Measurements from ENCODE around the gene SUPT3H. TPM values are rescaled to one million over a fixed set of nuclear protein-coding genes. Genes with fewer than 3 reads are reported as not detected.

Gene SUPT3H
- polyA plus RNA-seq, 1 donor (not counting 4 experiments of a cell fraction or from before 2014, with no cell fraction given), result 7.6 TPM

DNA sequence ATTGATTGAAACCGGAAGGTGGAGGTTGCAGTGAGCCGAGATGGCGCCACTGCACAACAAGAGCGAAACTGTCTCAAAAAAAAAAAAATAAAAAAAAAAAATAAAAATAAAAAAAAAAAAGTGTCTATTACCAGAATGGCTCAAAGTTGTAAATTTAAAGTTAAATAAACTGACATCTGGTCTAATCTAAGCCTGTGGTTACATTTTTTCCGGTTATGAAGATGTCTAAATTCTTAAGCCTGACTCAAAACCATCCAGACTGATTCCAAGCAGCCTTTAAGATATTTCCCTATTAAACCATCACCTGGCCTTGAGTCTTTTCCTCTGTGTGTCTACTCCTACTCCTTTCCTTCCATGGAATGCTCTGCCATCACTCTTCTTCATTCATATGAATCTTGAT lies 421.3 kb downstream of the SUPT3H start:
- dilution Hi-C loops (cut with MboI; ENCODE audit: extremely low pct_ligation_motif_present, low sequenced_read_pairs), result no loop called here

DNA sequence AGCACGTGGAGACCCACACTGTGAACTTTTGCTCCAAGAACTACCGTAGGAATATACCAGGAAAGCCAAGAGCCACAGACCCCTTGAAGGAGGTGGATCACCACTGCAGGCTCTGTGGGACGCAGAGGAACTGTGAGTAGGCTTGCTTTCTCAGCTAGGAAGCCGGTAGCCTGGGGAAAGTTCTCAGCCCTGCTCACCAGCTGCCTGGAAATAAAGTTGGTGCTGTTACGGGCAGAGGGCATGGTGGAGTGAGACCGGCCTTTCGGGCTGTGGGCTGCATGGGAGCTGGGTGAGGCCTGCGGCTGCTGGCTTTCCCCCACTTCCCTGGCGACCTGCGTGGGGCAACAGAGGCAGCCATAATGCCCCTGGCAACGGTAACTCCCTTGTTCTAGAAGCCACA lies 422.6 kb downstream of the SUPT3H start:
- DNase-seq (ENCODE audit: low read depth, low spot score), result no peak
- no peak for FAIRE-seq
- TF ChIP-seq EZH2 (IDR thresholded peaks at IDR 0.05; ENCODE audit: low read length), result no peak
- TF ChIP-seq, protein P1, sequence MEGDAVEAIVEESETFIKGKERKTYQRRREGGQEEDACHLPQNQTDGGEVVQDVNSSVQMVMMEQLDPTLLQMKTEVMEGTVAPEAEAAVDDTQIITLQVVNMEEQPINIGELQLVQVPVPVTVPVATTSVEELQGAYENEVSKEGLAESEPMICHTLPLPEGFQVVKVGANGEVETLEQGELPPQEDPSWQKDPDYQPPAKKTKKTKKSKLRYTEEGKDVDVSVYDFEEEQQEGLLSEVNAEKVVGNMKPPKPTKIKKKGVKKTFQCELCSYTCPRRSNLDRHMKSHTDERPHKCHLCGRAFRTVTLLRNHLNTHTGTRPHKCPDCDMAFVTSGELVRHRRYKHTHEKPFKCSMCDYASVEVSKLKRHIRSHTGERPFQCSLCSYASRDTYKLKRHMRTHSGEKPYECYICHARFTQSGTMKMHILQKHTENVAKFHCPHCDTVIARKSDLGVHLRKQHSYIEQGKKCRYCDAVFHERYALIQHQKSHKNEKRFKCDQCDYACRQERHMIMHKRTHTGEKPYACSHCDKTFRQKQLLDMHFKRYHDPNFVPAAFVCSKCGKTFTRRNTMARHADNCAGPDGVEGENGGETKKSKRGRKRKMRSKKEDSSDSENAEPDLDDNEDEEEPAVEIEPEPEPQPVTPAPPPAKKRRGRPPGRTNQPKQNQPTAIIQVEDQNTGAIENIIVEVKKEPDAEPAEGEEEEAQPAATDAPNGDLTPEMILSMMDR (optimal IDR thresholded peaks at IDR 0.05 in 1 of 3, IDR thresholded peaks at IDR 0.05 in 1 of 3, conservative IDR thresholded peaks at IDR 0.05 in 1 of 3; ENCODE audit: extremely low read depth in 1 of 3, insufficient read depth in 2 of 3, low read length in 3 of 3), result no peak
- Histone ChIP-seq H3K4me3 (ENCODE audit: control insufficient read depth in 2 of 3, extremely low read depth in 1 of 3, insufficient read depth in 2 of 3, low read depth in 1 of 3, low read length in 3 of 3) (no peak overlapping the region), H3K79me2 (ENCODE audit: control insufficient read depth, insufficient read depth, low read length) (no peaks in the 10 kb centered on the region), H3K9me1 (ENCODE audit: control insufficient read depth, extremely low read depth, insufficient read depth, low read length) (no peaks in the 10 kb centered on the region), H4K20me1 (ENCODE audit: control insufficient read depth, extremely low read depth, insufficient read depth, low read length) (no peaks in the 10 kb centered on the region), H3K4me1 (ENCODE audit: control insufficient read depth, extremely low read depth, insufficient read depth, low read length) (no peaks in the 10 kb centered on the region), H3K4me2 (ENCODE audit: control insufficient read depth, extremely low read depth, insufficient read depth, low read depth, low read length) (no peak overlapping the region), H3K36me3 (ENCODE audit: control insufficient read depth in 2 of 2, extremely low read depth in 1 of 2, insufficient read depth in 2 of 2, low read length in 2 of 2) (no peaks in the 10 kb centered on the region), H3K27me3 (ENCODE audit: control insufficient read depth, extremely low read depth, insufficient read depth, low read length) (no peaks in the 10 kb centered on the region), H3K9me3 (ENCODE audit: control insufficient read depth, low read depth, low read length) (no peaks in the 10 kb centered on the region), H2AFZ (ENCODE audit: control insufficient read depth, low read length) (no peak overlapping the region), H3K27ac (ENCODE audit: control insufficient read depth, insufficient read depth, low read length) (no peak overlapping the region), H3K9ac (ENCODE audit: control insufficient read depth, extremely low read depth, insufficient read depth, low read length) (no peak overlapping the region)
- dilution Hi-C loops (cut with MboI; ENCODE audit: extremely low pct_ligation_motif_present, low sequenced_read_pairs), result no loop called here

More for the DNA sequence above, 421.3 kb downstream of the SUPT3H start:
- Histone ChIP-seq H3K27ac (ENCODE audit: control insufficient read depth, insufficient read depth, low read length) (no peak overlapping the region), H3K79me2 (ENCODE audit: control insufficient read depth, insufficient read depth, low read length) (no peaks in the 10 kb centered on the region), H3K4me3 (ENCODE audit: control insufficient read depth in 2 of 3, extremely low read depth in 1 of 3, insufficient read depth in 2 of 3, low read depth in 1 of 3, low read length in 3 of 3) (no peak overlapping the region), H3K9ac (ENCODE audit: control insufficient read depth, extremely low read depth, insufficient read depth, low read length) (no peak overlapping the region), H3K36me3 (ENCODE audit: control insufficient read depth in 2 of 2, extremely low read depth in 1 of 2, insufficient read depth in 2 of 2, low read length in 2 of 2) (no peaks in the 10 kb centered on the region), H4K20me1 (ENCODE audit: control insufficient read depth, extremely low read depth, insufficient read depth, low read length) (no peaks in the 10 kb centered on the region), H3K9me3 (ENCODE audit: control insufficient read depth, low read depth, low read length) (no peaks in the 10 kb centered on the region), H3K27me3 (ENCODE audit: control insufficient read depth, extremely low read depth, insufficient read depth, low read length) (no peaks in the 10 kb centered on the region), H2AFZ (ENCODE audit: control insufficient read depth, low read length) (no peak overlapping the region), H3K9me1 (ENCODE audit: control insufficient read depth, extremely low read depth, insufficient read depth, low read length) (no peaks in the 10 kb centered on the region), H3K4me2 (ENCODE audit: control insufficient read depth, extremely low read depth, insufficient read depth, low read depth, low read length) (no peak overlapping the region), H3K4me1 (ENCODE audit: control insufficient read depth, extremely low read depth, insufficient read depth, low read length) (no peaks in the 10 kb centered on the region)
- no peak for FAIRE-seq
- no peak for DNase-seq (ENCODE audit: low read depth, low spot score)
- TF ChIP-seq, protein P1 (optimal IDR thresholded peaks at IDR 0.05 in 1 of 3, IDR thresholded peaks at IDR 0.05 in 1 of 3, conservative IDR thresholded peaks at IDR 0.05 in 1 of 3; ENCODE audit: extremely low read depth in 1 of 3, insufficient read depth in 2 of 3, low read length in 3 of 3), result no peak
